MCF 10A (cell line): ENCODE data around the gene PEX1. TPM values are rescaled to one million over a fixed set of nuclear protein-coding genes. Genes with fewer than 3 reads are reported as not detected.
"Not testable (repeated sequence)": the region's sequence is repeated elsewhere in the genome, so short reads cannot be mapped to it uniquely, and the experiment has no call there.

ENCODE experiments used
- BruUV-seq: library from RNA; stranded (reverse); fragments of 400-500 nt; replicated peaks from 2 replicates; lab custom pipeline; 2021; lab: Mats Ljungman, UMichigan
- CTCF ChIA-PET: fragments of 300-600 bp; sonication (Branson Sonifier 250); formaldehyde crosslinking; extraction: SDS; loops from one replicate; lab custom pipeline; 2021; ENCODE audit warnings: antibody characterized with exemption, inconsistent platforms; lab: Yijun Ruan, JAX
- POLR2A ChIA-PET: fragments of 300-600, 350-650 bp; sonication (Branson Sonifier 250); formaldehyde crosslinking; extraction: SDS; loops from one replicate; lab custom pipeline; 2020; ENCODE audit warnings: antibody characterized with exemption, inconsistent platforms; lab: Yijun Ruan, JAX
- DNase-seq: peaks from one replicate; pipeline ENCODE4 v3.0.0-alpha.2; 2018; ENCODE audit not compliant: unreplicated experiment
- H3K27ac Mint-ChIP-seq: one replicate; pipeline ENCODE4 v1.8.0; 2022; ENCODE audit warnings: mild to moderate bottlenecking, low read depth, mixed read lengths; ENCODE audit not compliant: unreplicated experiment
- H3K27me3 Mint-ChIP-seq: one replicate; pipeline ENCODE4 v1.8.0; 2022; ENCODE audit warnings: mixed read lengths; ENCODE audit not compliant: insufficient read depth, unreplicated experiment
- H3K36me3 Mint-ChIP-seq: one replicate; pipeline ENCODE4 v1.8.0; 2022; ENCODE audit warnings: mild to moderate bottlenecking, moderate library complexity, mixed read lengths; ENCODE audit not compliant: insufficient read depth, unreplicated experiment
- H3K4me1 Mint-ChIP-seq: one replicate; pipeline ENCODE4 v1.8.0; 2022; ENCODE audit warnings: mixed read lengths; ENCODE audit not compliant: insufficient read depth, unreplicated experiment
- H3K4me3 Mint-ChIP-seq: one replicate; pipeline ENCODE4 v1.8.0; 2022; ENCODE audit warnings: mild to moderate bottlenecking, moderate library complexity, mixed read lengths; ENCODE audit not compliant: unreplicated experiment
- H3K9me3 Mint-ChIP-seq: one replicate; pipeline ENCODE4 v1.8.0; 2022; ENCODE audit warnings: mixed read lengths; ENCODE audit not compliant: unreplicated experiment
- CTCF ChIP-seq: fragments of 200-600 bp; IDR thresholded peaks from one replicate; pipeline ENCODE4 v1.8.0; 2022; ENCODE audit warnings: antibody characterized with exemption, mild to moderate bottlenecking; ENCODE audit not compliant: unreplicated experiment
- intact Hi-C: fragments of 100-400 bp; cut with micrococcal nuclease; formaldehyde crosslinking; loops from 2 replicates; pipeline ENCODE4 v1.14.1; 2022
- total RNA-seq: library from RNA; stranded (reverse); gene quantifications from 2 replicates; pipeline ENCODE4 v1.2.3, GENCODE V29; 2022

Gene PEX1
- total RNA-seq, 1 experiment from 2014 or later = 12.6 TPM

GRCh38 chr7:92478095-92478494, 50.2 kb downstream of the PEX1 start:
- BruUV-seq = no TSS peak
- POLR2A ChIA-PET = interaction anchor here (0.8 kb wide), 1 partner anchor 30 kb away, joined by 3 read pairs; no protein-coding TSS in a partner anchor
- CTCF ChIA-PET = interaction anchor here (0.6 to 1.3 kb wide), 3 partner anchors 11 to 79 kb away, joined by 3 to 4 read pairs (median 4); no protein-coding TSS in a partner anchor
- H3K27me3 Mint-ChIP-seq = no peaks in the 10 kb centered on the region
- DNase-seq = no peak
- no peaks in the 10 kb centered on the region for H3K4me1 Mint-ChIP-seq
- TF ChIP-seq CTCF = no peak
- no peaks in the 10 kb centered on the region for H3K9me3 Mint-ChIP-seq
- intact Hi-C loops = no loop called here
- H3K27ac Mint-ChIP-seq = peak overlapping the region; percentile 8
- no peak overlapping the region for H3K4me3 Mint-ChIP-seq
- peaks cover 10% of the 10 kb centered on the region for H3K36me3 Mint-ChIP-seq

GRCh38 chr7:92477681-92478080, 50.6 kb downstream of the PEX1 start, which contains the start of gene ERVW-1:
TSS of gene ERVW-1 (minus strand) at chr7:92477946. CDS start at chr7:92470381, 7,565 bp downstream.
- H3K4me1 Mint-ChIP-seq, H3K9me3 Mint-ChIP-seq, BruUV-seq, H3K27me3 Mint-ChIP-seq, H3K4me3 Mint-ChIP-seq, intact Hi-C loops, DNase-seq: not testable (repeated sequence)
- CTCF ChIA-PET = interaction anchor here (1.1 to 1.3 kb wide), 2 partner anchors 12 to 16 kb away, joined by 3 to 4 read pairs; no protein-coding TSS in a partner anchor
- H3K27ac Mint-ChIP-seq = peak within 1 kb of the TSS; percentile 8
- POLR2A ChIA-PET = interaction anchor here (0.6 kb wide), 1 partner anchor 700 kb away, joined by 3 read pairs; no protein-coding TSS in a partner anchor
- peaks cover 10% of the 10 kb centered on the region for H3K36me3 Mint-ChIP-seq

- H3K4me3 Mint-ChIP-seq, H3K9me3 Mint-ChIP-seq, CTCF ChIA-PET, H3K27ac Mint-ChIP-seq, DNase-seq, BruUV-seq, H3K4me1 Mint-ChIP-seq, intact Hi-C loops, H3K27me3 Mint-ChIP-seq: not testable (repeated sequence)
- H3K36me3 Mint-ChIP-seq = peaks cover 15% of the 10 kb centered on the region
- POLR2A ChIA-PET = interaction anchor here (0.7 kb wide), 1 partner anchor 11 kb away, joined by 3 read pairs; no protein-coding TSS in a partner anchor
Measured at GRCh38 chr7:92475851-92476590, 52.3 kb downstream of the PEX1 start.

- H3K27ac Mint-ChIP-seq, BruUV-seq, H3K4me1 Mint-ChIP-seq, H3K9me3 Mint-ChIP-seq, DNase-seq, POLR2A ChIA-PET, intact Hi-C loops, H3K27me3 Mint-ChIP-seq, H3K4me3 Mint-ChIP-seq, CTCF ChIA-PET: not testable (repeated sequence)
- H3K36me3 Mint-ChIP-seq = peaks cover 15% of the 10 kb centered on the region
Measured at GRCh38 chr7:92475261-92475770, 53.0 kb downstream of the PEX1 start.

GRCh38 chr7:92473989-92474388, 54.3 kb downstream of the PEX1 start:
- POLR2A ChIA-PET, DNase-seq, H3K9me3 Mint-ChIP-seq, CTCF ChIA-PET, BruUV-seq, H3K27ac Mint-ChIP-seq, H3K4me1 Mint-ChIP-seq, intact Hi-C loops, H3K27me3 Mint-ChIP-seq, H3K4me3 Mint-ChIP-seq: not testable (repeated sequence)
- H3K36me3 Mint-ChIP-seq = peaks cover 15% of the 10 kb centered on the region

- CTCF ChIA-PET = interaction anchor here (0.8 kb wide), 1 partner anchor 20 kb away, joined by 3 read pairs; no protein-coding TSS in a partner anchor
- BruUV-seq, H3K4me3 Mint-ChIP-seq, POLR2A ChIA-PET, H3K27ac Mint-ChIP-seq, H3K9me3 Mint-ChIP-seq, H3K4me1 Mint-ChIP-seq, H3K27me3 Mint-ChIP-seq, H3K36me3 Mint-ChIP-seq, intact Hi-C loops, DNase-seq: not testable (repeated sequence)
Measured at GRCh38 chr7:92468589-92468988, 59.7 kb downstream of the PEX1 start.
